ENCODE data around the gene DDX31. TPM values are rescaled to one million over a fixed set of nuclear protein-coding genes. Genes with fewer than 3 reads are reported as not detected.

DDX31 gene
- total and polyA plus RNA-seq, 9 of the 15 experiments (the other 6 are each of a cell fraction or from before 2014, with no cell fraction given), result 11.9 to 24.6 (median 22.2) TPM

- TF ChIP-seq CBX5 (IDR thresholded peaks at IDR 0.05; ENCODE audit: borderline replicate concordance, low read depth), result peak; percentile 96
- no peak for TF ChIP-seq DNMT1 (IDR thresholded peaks at IDR 0.05)
- no peak for TF ChIP-seq DLX4 (CRISPR knock-in tag; IDR thresholded peaks at IDR 0.05)
Observed at GRCh38 chr9:132697230-132697629, 27.4 kb upstream of the DDX31 start (continued).

GRCh38 chr9:132694144-132694543 lies 24.4 kb upstream of the DDX31 start:
- peak; percentile 57 for ATAC-seq
- Histone ChIP-seq H3K4me1 (replicated peaks in 1 of 2; ENCODE audit: control insufficient read depth in 2 of 2, insufficient read depth in 2 of 2, low read length in 2 of 2) (no peaks in the 10 kb centered on the region), H4K20me1 (replicated peaks; ENCODE audit: control insufficient read depth, insufficient read depth, low read length) (no peaks in the 10 kb centered on the region), H3K27me3 (ENCODE audit: control insufficient read depth in 2 of 2, insufficient read depth in 2 of 2, low read length in 2 of 2) (no peaks in the 10 kb centered on the region), H3K4me2 (ENCODE audit: insufficient read depth, low read length) (no peak overlapping the region), H3K4me3 (no peak overlapping the region), H3K79me2 (ENCODE audit: control insufficient read depth, insufficient read depth, low read length) (no peaks in the 10 kb centered on the region), H3K9me1 (ENCODE audit: control insufficient read depth, insufficient read depth, low read length) (no peaks in the 10 kb centered on the region), H3K9ac (ENCODE audit: insufficient read depth in 1 of 2, low read depth in 2 of 2, low read length in 2 of 2) (no peak overlapping the region), H3K9me3 (replicated peaks; ENCODE audit: control insufficient read depth, insufficient read depth, low read depth, low read length) (peaks cover 4% of the 10 kb centered on the region; the same call in 1 of the 2 replicates), H3K36me3 (ENCODE audit: control insufficient read depth, insufficient read depth, low read length) (peaks cover 25% of the 10 kb centered on the region), H3K27ac (ENCODE audit: extremely low read depth, low read depth, low read length) (no peak overlapping the region), H2AFZ (ENCODE audit: low read depth, low read length) (no peak overlapping the region)
- POLR2A ChIA-PET, result interaction anchor here (0.5 to 1.2 kb wide), 3 partner anchors 15 to 44 kb away, joined by 3 to 4 read pairs (median 3); no protein-coding TSS in a partner anchor
- BruUV-seq (replicated peaks), result no TSS peak
- CTCF ChIA-PET (ENCODE audit: low intra/inter-chr PET ratio), result interaction anchor here (0.6 to 1.4 kb wide), 2 partner anchors 106 to 207 kb away, joined by 3 to 8 read pairs; no protein-coding TSS in a partner anchor
- in situ Hi-C loops (cut with MboI), result no loop called here
- peak in 3 of 4 experiments; percentile 27 to 28 (median 27) for DNase-seq (ENCODE audit: extremely low read depth in 1 of 4, low spot score in 3 of 4)
- intact Hi-C loops (cut with micrococcal nuclease), result loop anchor here (10.0 kb wide), 1 partner anchor 101 kb away; no protein-coding TSS in a partner anchor
- 19% methylated on average over 2 of the region's 2 CpGs for WGBS (ENCODE audit: insufficient coverage, low coverage, missing lambda C conversion rate)
- peak; percentile 51 for FAIRE-seq
- TF ChIP-seq ZBTB11 (CRISPR knock-in tag; IDR thresholded peaks at IDR 0.05) (no peak), FOXA1 (IDR thresholded peaks at IDR 0.05; ENCODE audit: borderline replicate concordance) (no peak), CTCF (IDR thresholded peaks at IDR 0.05 in 2 of 3, conservative IDR thresholded peaks at IDR 0.05 in 1 of 3; ENCODE audit: insufficient read depth in 2 of 3, low read depth in 1 of 3, low read length in 3 of 3) (peak; percentile 5 to 31 (median 21); a peak in 2 of 6 replicates), SPI1 (IDR thresholded peaks at IDR 0.05; ENCODE audit: borderline replicate concordance, low read depth, low read length) (peak; percentile 28; the same call in 1 of the 2 replicates), KDM5B (IDR thresholded peaks at IDR 0.05; ENCODE audit: insufficient replicate concordance, low read depth, low read length) (no peak), TRIM24 (IDR thresholded peaks at IDR 0.05) (0 out of 4 replicates have a peak, but pooled peaks have one; percentile 9 to 31), HNRNPK (IDR thresholded peaks at IDR 0.05; ENCODE audit: low read depth, low read length, poor library complexity, severe bottlenecking) (no peak), POLR2G (IDR thresholded peaks at IDR 0.05; ENCODE audit: low read depth, low read length) (no peak)
